Measurements from ENCODE around the gene RBM20.
"Not testable (repeated sequence)": the region's sequence is repeated elsewhere in the genome, so short reads cannot be mapped to it uniquely, and the experiment has no call there.

The RBM20 gene

GRCh38 chr10:110619514-110620397, 24.4 kb upstream of the RBM20 start:
- Histone ChIP-seq H2AK5ac (ENCODE audit: low read length) (no peak overlapping the region), H3K27me3 (ENCODE audit: insufficient read depth, low read length, poor library complexity) (no peaks in the 10 kb centered on the region), H3K4me1 (ENCODE audit: control insufficient read depth, low read depth, low read length) (no peaks in the 10 kb centered on the region), H2BK5ac (ENCODE audit: low read length) (no peak overlapping the region), H4K8ac (ENCODE audit: low read depth, low read length) (no peak overlapping the region), H2BK120ac (ENCODE audit: low read depth, low read length) (no peak overlapping the region), H3K18ac (ENCODE audit: low read length) (no peak overlapping the region), H3K9ac (ENCODE audit: low read length) (no peak overlapping the region), H3K36me3 (ENCODE audit: control insufficient read depth, insufficient read depth, low read length) (no peaks in the 10 kb centered on the region), H3K23ac (ENCODE audit: low read length) (no peak overlapping the region), H2BK15ac (replicated peaks; ENCODE audit: low read depth) (no peak overlapping the region), H3K27ac (ENCODE audit: low read depth, low read length) (no peak overlapping the region), H3K79me1 (ENCODE audit: low read length) (no peaks in the 10 kb centered on the region), H3K4me3 (ENCODE audit: low read length) (no peak overlapping the region), H3K56ac (ENCODE audit: low read length) (no peak overlapping the region), H3K79me2 (ENCODE audit: control insufficient read depth, insufficient read depth, low read length) (no peaks in the 10 kb centered on the region), H3K4ac (ENCODE audit: low read depth, low read length) (no peak overlapping the region), H4K5ac (ENCODE audit: low read length) (no peak overlapping the region), H3K4me2 (ENCODE audit: low read length) (no peak overlapping the region)
- DNase-seq = peak; percentile 20
- WGBS (ENCODE audit: extremely low coverage, insufficient coverage, low lambda C conversion rate) = no CpG with 5 or more reads among the region's 3 CpGs

- no CpG with 5 or more reads among the region's 2 CpGs for WGBS (ENCODE audit: extremely low coverage, insufficient coverage, low lambda C conversion rate)
- H3K79me1 ChIP-seq (ENCODE audit: low read length) = no peaks in the 10 kb centered on the region
- H2AK5ac ChIP-seq (ENCODE audit: low read length) = no peak overlapping the region
- no peak overlapping the region for H3K18ac ChIP-seq (ENCODE audit: low read length)
- no peak overlapping the region for H4K8ac ChIP-seq (ENCODE audit: low read depth, low read length)
- no peak overlapping the region for H3K9ac ChIP-seq (ENCODE audit: low read length)
- H3K4me1 ChIP-seq (ENCODE audit: control insufficient read depth, low read depth, low read length) = no peaks in the 10 kb centered on the region
- H4K5ac ChIP-seq (ENCODE audit: low read length) = no peak overlapping the region
- H3K79me2 ChIP-seq (ENCODE audit: control insufficient read depth, insufficient read depth, low read length) = no peaks in the 10 kb centered on the region
- no peak overlapping the region for H3K56ac ChIP-seq (ENCODE audit: low read length)
- no peak for DNase-seq
- H3K4ac ChIP-seq (ENCODE audit: low read depth, low read length) = no peak overlapping the region
- no peak overlapping the region for H3K23ac ChIP-seq (ENCODE audit: low read length)
- H3K4me3 ChIP-seq (ENCODE audit: low read length) = no peak overlapping the region
- H3K36me3 ChIP-seq (ENCODE audit: control insufficient read depth, insufficient read depth, low read length) = no peaks in the 10 kb centered on the region
- no peaks in the 10 kb centered on the region for H3K27me3 ChIP-seq (ENCODE audit: insufficient read depth, low read length, poor library complexity)
- no peak overlapping the region for H3K27ac ChIP-seq (ENCODE audit: low read depth, low read length)
- no peak overlapping the region for H2BK15ac ChIP-seq (replicated peaks; ENCODE audit: low read depth)
- H3K4me2 ChIP-seq (ENCODE audit: low read length) = no peak overlapping the region
- H2BK120ac ChIP-seq (ENCODE audit: low read depth, low read length) = no peak overlapping the region
- no peak overlapping the region for H2BK5ac ChIP-seq (ENCODE audit: low read length)
Observed at GRCh38 chr10:110620398-110620719, 23.8 kb upstream of the RBM20 start.

GRCh38 chr10:110623316-110623715, 20.8 kb upstream of the RBM20 start:
- not testable (repeated sequence) for H3K79me1 ChIP-seq (ENCODE audit: low read length); H3K56ac ChIP-seq (ENCODE audit: low read length); H3K4me3 ChIP-seq (ENCODE audit: low read length); H2BK5ac ChIP-seq (ENCODE audit: low read length); H3K36me3 ChIP-seq (ENCODE audit: control insufficient read depth, insufficient read depth, low read length); H3K4ac ChIP-seq (ENCODE audit: low read depth, low read length); H3K27ac ChIP-seq (ENCODE audit: low read depth, low read length); H4K5ac ChIP-seq (ENCODE audit: low read length); H2BK120ac ChIP-seq (ENCODE audit: low read depth, low read length); H3K27me3 ChIP-seq (ENCODE audit: insufficient read depth, low read length, poor library complexity); H3K4me1 ChIP-seq (ENCODE audit: control insufficient read depth, low read depth, low read length); H3K9ac ChIP-seq (ENCODE audit: low read length); H4K8ac ChIP-seq (ENCODE audit: low read depth, low read length); DNase-seq; H3K4me2 ChIP-seq (ENCODE audit: low read length); H2AK5ac ChIP-seq (ENCODE audit: low read length); H3K23ac ChIP-seq (ENCODE audit: low read length); H3K18ac ChIP-seq (ENCODE audit: low read length); H3K79me2 ChIP-seq (ENCODE audit: control insufficient read depth, insufficient read depth, low read length); H2BK15ac ChIP-seq (replicated peaks; ENCODE audit: low read depth)
- no CpG with 5 or more reads among the region's 4 CpGs for WGBS (ENCODE audit: extremely low coverage, insufficient coverage, low lambda C conversion rate)

GRCh38 chr10:110625356-110625894, 18.7 kb upstream of the RBM20 start:
- H2BK120ac ChIP-seq (ENCODE audit: low read depth, low read length) = no peak overlapping the region
- H3K27ac ChIP-seq (ENCODE audit: low read depth, low read length) = no peak overlapping the region
- H3K56ac ChIP-seq (ENCODE audit: low read length) = no peak overlapping the region
- H3K4ac ChIP-seq (ENCODE audit: low read depth, low read length) = no peak overlapping the region
- H3K23ac ChIP-seq (ENCODE audit: low read length) = no peak overlapping the region
- no peak overlapping the region for H2AK5ac ChIP-seq (ENCODE audit: low read length)
- no peaks in the 10 kb centered on the region for H3K27me3 ChIP-seq (ENCODE audit: insufficient read depth, low read length, poor library complexity)
- H3K4me2 ChIP-seq (ENCODE audit: low read length) = no peak overlapping the region
- H4K5ac ChIP-seq (ENCODE audit: low read length) = no peak overlapping the region
- H3K4me1 ChIP-seq (ENCODE audit: control insufficient read depth, low read depth, low read length) = no peaks in the 10 kb centered on the region
- no peak overlapping the region for H3K4me3 ChIP-seq (ENCODE audit: low read length)
- no peaks in the 10 kb centered on the region for H3K36me3 ChIP-seq (ENCODE audit: control insufficient read depth, insufficient read depth, low read length)
- H3K9ac ChIP-seq (ENCODE audit: low read length) = no peak overlapping the region
- H3K79me2 ChIP-seq (ENCODE audit: control insufficient read depth, insufficient read depth, low read length) = no peaks in the 10 kb centered on the region
- H3K79me1 ChIP-seq (ENCODE audit: low read length) = no peaks in the 10 kb centered on the region
- H4K8ac ChIP-seq (ENCODE audit: low read depth, low read length) = no peak overlapping the region
- H3K18ac ChIP-seq (ENCODE audit: low read length) = no peak overlapping the region
- no CpG with 5 or more reads among the region's 6 CpGs for WGBS (ENCODE audit: extremely low coverage, insufficient coverage, low lambda C conversion rate)
- no peak overlapping the region for H2BK15ac ChIP-seq (replicated peaks; ENCODE audit: low read depth)
- no peak for DNase-seq
- H2BK5ac ChIP-seq (ENCODE audit: low read length) = no peak overlapping the region

GRCh38 chr10:110625951-110626855, 17.9 kb upstream of the RBM20 start:
- Histone ChIP-seq H2BK15ac (replicated peaks; ENCODE audit: low read depth) (no peak overlapping the region), H3K79me1 (ENCODE audit: low read length) (no peaks in the 10 kb centered on the region), H3K18ac (ENCODE audit: low read length) (no peak overlapping the region), H3K36me3 (ENCODE audit: control insufficient read depth, insufficient read depth, low read length) (no peaks in the 10 kb centered on the region), H3K56ac (ENCODE audit: low read length) (no peak overlapping the region), H2BK120ac (ENCODE audit: low read depth, low read length) (no peak overlapping the region), H4K8ac (ENCODE audit: low read depth, low read length) (no peak overlapping the region), H3K4me3 (ENCODE audit: low read length) (no peak overlapping the region), H3K4me2 (ENCODE audit: low read length) (no peak overlapping the region), H3K23ac (ENCODE audit: low read length) (no peak overlapping the region), H3K27ac (ENCODE audit: low read depth, low read length) (no peak overlapping the region), H2BK5ac (ENCODE audit: low read length) (no peak overlapping the region), H3K9ac (ENCODE audit: low read length) (no peak overlapping the region), H4K5ac (ENCODE audit: low read length) (no peak overlapping the region), H3K4me1 (ENCODE audit: control insufficient read depth, low read depth, low read length) (no peaks in the 10 kb centered on the region), H3K4ac (ENCODE audit: low read depth, low read length) (no peak overlapping the region), H3K79me2 (ENCODE audit: control insufficient read depth, insufficient read depth, low read length) (no peaks in the 10 kb centered on the region), H3K27me3 (ENCODE audit: insufficient read depth, low read length, poor library complexity) (no peaks in the 10 kb centered on the region), H2AK5ac (ENCODE audit: low read length) (no peak overlapping the region)
- DNase-seq = no peak
- no CpG with 5 or more reads among the region's 5 CpGs for WGBS (ENCODE audit: extremely low coverage, insufficient coverage, low lambda C conversion rate)
